ENCODE measurements around the gene ERCC6L2. TPM values are rescaled to one million over a fixed set of nuclear protein-coding genes. Genes with fewer than 3 reads are reported as not detected.

ERCC6L2 gene
- polyA plus RNA-seq, 1 of the 3 experiments (the other 2 are of a cell fraction) = 10.0 TPM

- no peak overlapping the region for H3K9ac ChIP-seq
- no peak overlapping the region for H3K4me2 ChIP-seq
- no peak overlapping the region for H2AFZ ChIP-seq (ENCODE audit: low read depth)
- H4K20me1 ChIP-seq (ENCODE audit: insufficient read depth) = no peaks in the 10 kb centered on the region
- WGBS (ENCODE audit: low lambda C conversion rate) = 89% methylated on average over 8 of the region's 8 CpGs
- CTCF ChIA-PET = interaction anchor here (0.7 kb wide), 1 partner anchor 433 kb away, joined by 3 read pairs; no protein-coding TSS in a partner anchor
- H3K9me2 ChIP-seq = no peaks in the 10 kb centered on the region
- DNase-seq = no peak
- no peaks in the 10 kb centered on the region for H3K79me2 ChIP-seq (ENCODE audit: insufficient read depth)
- no peaks in the 10 kb centered on the region for H3K9me3 ChIP-seq
- no peaks in the 10 kb centered on the region for H3F3A ChIP-seq (replicated peaks; ENCODE audit: insufficient read depth)
- no peaks in the 10 kb centered on the region for H3K27me3 ChIP-seq (ENCODE audit: insufficient read depth)
- no peak for TF ChIP-seq FOSL2 (IDR thresholded peaks at IDR 0.05; ENCODE audit: borderline replicate concordance, low read depth)
- TF ChIP-seq RAD21 (IDR thresholded peaks at IDR 0.05; ENCODE audit: low read length) = no peak
- no peak for TF ChIP-seq RFX5 (IDR thresholded peaks at IDR 0.05; ENCODE audit: low read length)
- no peak for TF ChIP-seq USF1 (IDR thresholded peaks at IDR 0.05; ENCODE audit: borderline replicate concordance, low read depth)
- no peak for TF ChIP-seq MAX (IDR thresholded peaks at IDR 0.05; ENCODE audit: low read depth)
- no peak for TF ChIP-seq POLR2AphosphoS5 (IDR thresholded peaks at IDR 0.05; ENCODE audit: low read depth, low read length)
- no peak for TF ChIP-seq MXI1 (IDR thresholded peaks at IDR 0.05; ENCODE audit: low read depth, low read length)
- TF ChIP-seq EP300 (IDR thresholded peaks at IDR 0.05; ENCODE audit: borderline replicate concordance in 1 of 2, low read depth in 1 of 2, low read length in 1 of 2) = no peak
- TF ChIP-seq FOXJ3 (CRISPR knock-in tag; IDR thresholded peaks at IDR 0.05) = no peak
- no peak for TF ChIP-seq IRF3 (IDR thresholded peaks at IDR 0.05; ENCODE audit: low read depth, low read length)
- no peak for TF ChIP-seq TEAD4 (IDR thresholded peaks at IDR 0.05; ENCODE audit: borderline replicate concordance, insufficient read depth)
- TF ChIP-seq CHD2 (IDR thresholded peaks at IDR 0.05; ENCODE audit: low read length, partially characterized antibody) = no peak
- no peak for TF ChIP-seq SMC3 (IDR thresholded peaks at IDR 0.05; ENCODE audit: low read depth, low read length)
- no peak for TF ChIP-seq ELF1 (IDR thresholded peaks at IDR 0.05)
- no peak for TF ChIP-seq TAF1 (IDR thresholded peaks at IDR 0.05; ENCODE audit: borderline replicate concordance, low read depth, low read length)
- no peak for TF ChIP-seq NRF1 (IDR thresholded peaks at IDR 0.05; ENCODE audit: low read depth, low read length)
- TF ChIP-seq RXRA (IDR thresholded peaks at IDR 0.05; ENCODE audit: borderline replicate concordance, low read depth) = no peak
- H3K4me3 ChIP-seq (ENCODE audit: low read depth in 2 of 2, low read length in 1 of 2) = no peak overlapping the region
- H3K4me1 ChIP-seq (ENCODE audit: control insufficient read depth in 1 of 2, insufficient read depth in 2 of 2, low read depth in 1 of 2, low read length in 1 of 2) = peaks cover 0 to 6% of the 10 kb centered on the region in 2 experiments; a peak in 3 of 4 replicates
- peaks cover 48 to 57% of the 10 kb centered on the region in 2 experiments for H3K36me3 ChIP-seq (replicated peaks in 1 of 2; ENCODE audit: control insufficient read depth in 1 of 2, insufficient read depth in 2 of 2, low read length in 1 of 2)
- no peak overlapping the region for H3K27ac ChIP-seq (ENCODE audit: low read depth in 2 of 2, low read length in 1 of 2)
- POLR2A ChIA-PET = no interaction called here
Measured at GRCh38 chr9:95980262-95981125, 105.0 kb downstream of the ERCC6L2 start.

Data from SK-N-SH (cell line).